Liver (tissue), 9 donors: ENCODE results near the gene ARID5B. TPM values are rescaled to one million over a fixed set of nuclear protein-coding genes. Genes with fewer than 3 reads are reported as not detected.

ENCODE experiments used
- DNase-seq: peaks from one replicate; pipeline ENCODE4 v3.0.0-alpha.2; 2017; ENCODE audit warnings: low spot score
- H3K27ac ChIP-seq, 2 donors: one replicate each; pipeline ENCODE4 v1.7.0; 2013; ENCODE audit warnings: inconsistent platforms in 2 of 2, low read length in 2 of 2, control low read depth in 1 of 2, low read depth in 1 of 2, mild to moderate bottlenecking in 1 of 2
- H3K27me3 ChIP-seq, 4 donors: one replicate each; pipeline versions ENCODE4 v1.6.1 to v1.7.0; 2013; ENCODE audit warnings: low read length in 3 of 4, inconsistent platforms in 1 of 4, mild to moderate bottlenecking in 1 of 4, moderate library complexity in 1 of 4; ENCODE audit not compliant: control insufficient read depth in 4 of 4, insufficient read depth in 4 of 4
- H3K36me3 ChIP-seq, 4 donors: one replicate each; pipeline versions ENCODE4 v1.6.1 to v1.7.0; 2013; ENCODE audit warnings: low read length in 3 of 4, mild to moderate bottlenecking in 3 of 4, low read depth in 1 of 4, moderate library complexity in 1 of 4; ENCODE audit not compliant: control insufficient read depth in 4 of 4, insufficient read depth in 3 of 4
- H3K4me1 ChIP-seq, 4 donors: one replicate each; pipeline versions ENCODE4 v1.6.1 to v1.7.0; 2013; ENCODE audit warnings: low read length in 3 of 4, mild to moderate bottlenecking in 3 of 4, moderate library complexity in 1 of 4; ENCODE audit not compliant: control insufficient read depth in 4 of 4, insufficient read depth in 4 of 4
- H3K4me3 ChIP-seq, 3 donors: one replicate each; pipeline versions ENCODE4 v1.6.1 to v1.7.0; 2013; ENCODE audit warnings: low read length in 3 of 3, control low read depth in 1 of 3, low read depth in 1 of 3, mild to moderate bottlenecking in 1 of 3
- H3K9ac ChIP-seq, 2 donors: one replicate each; pipeline ENCODE4 v1.7.0; 2013; ENCODE audit warnings: low read length in 2 of 2, mild to moderate bottlenecking in 2 of 2, moderate library complexity in 2 of 2, control low read depth in 1 of 2, low read depth in 1 of 2
- H3K9me3 ChIP-seq, 4 donors: one replicate each; pipeline versions ENCODE4 v1.6.1 to v1.7.0; 2013; ENCODE audit warnings: low read length in 3 of 4; ENCODE audit not compliant: control insufficient read depth in 4 of 4
- ATF3 ChIP-seq: IDR thresholded peaks from 2 replicates; pipeline ENCODE4 v1.6.1; 2016; ENCODE audit warnings: antibody characterized with exemption
- CTCF ChIP-seq: fragments of 150-350 bp; IDR thresholded peaks from 2 replicates; pipeline ENCODE4 v1.5.1; 2017; ENCODE audit warnings: improper control_type of control experiment, low read depth, low read length; ENCODE audit not compliant: missing input control
- EGR1 ChIP-seq, 2 donors: IDR thresholded peaks; 2 replicates each; pipeline ENCODE4 v1.6.1; 2016 to 2018; ENCODE audit warnings: antibody characterized with exemption in 2 of 2, low read depth in 2 of 2
- FOXA1 ChIP-seq: IDR thresholded peaks from 2 replicates; pipeline ENCODE4 v1.6.1; 2016; ENCODE audit warnings: antibody characterized with exemption
- FOXA2 ChIP-seq: IDR thresholded peaks from 2 replicates; pipeline ENCODE4 v1.6.1; 2016; ENCODE audit warnings: antibody characterized with exemption
- GABPA ChIP-seq, 2 donors: IDR thresholded peaks in 1 of 2; conservative IDR thresholded peaks in 1 of 2; 2 replicates each; pipeline ENCODE4 v1.6.1; 2016; ENCODE audit warnings: antibody characterized with exemption in 2 of 2, mild to moderate bottlenecking in 1 of 2, moderate library complexity in 1 of 2
- HNF4A ChIP-seq, 2 donors: conservative IDR thresholded peaks; 2 replicates each; pipeline ENCODE4 v1.6.1; 2016; ENCODE audit warnings: antibody characterized with exemption in 2 of 2, mild to moderate bottlenecking in 2 of 2
- HNF4G ChIP-seq: IDR thresholded peaks from 2 replicates; pipeline ENCODE4 v1.6.1; 2016; ENCODE audit warnings: antibody characterized with exemption
- JUND ChIP-seq, 2 donors: IDR thresholded peaks; 2 replicates each; pipeline ENCODE4 v1.6.1; 2016; ENCODE audit warnings: antibody characterized with exemption in 2 of 2
- MAX ChIP-seq: IDR thresholded peaks from 2 replicates; pipeline ENCODE4 v1.6.1; 2016; ENCODE audit warnings: antibody characterized with exemption
- NR2F2 ChIP-seq: IDR thresholded peaks from 2 replicates; pipeline ENCODE4 v1.6.1; 2016; ENCODE audit warnings: antibody characterized with exemption
- RAD21 ChIP-seq, 2 donors: IDR thresholded peaks; 2 replicates each; pipeline ENCODE4 v1.6.1; 2016; ENCODE audit warnings: antibody characterized with exemption in 2 of 2, mild to moderate bottlenecking in 2 of 2
- REST ChIP-seq: IDR thresholded peaks from 2 replicates; pipeline ENCODE4 v1.6.1; 2016; ENCODE audit warnings: antibody characterized with exemption, mild to moderate bottlenecking
- RXRA ChIP-seq, 2 donors: IDR thresholded peaks; 2 replicates each; pipeline ENCODE4 v1.6.1; 2017 to 2018; ENCODE audit warnings: antibody characterized with exemption in 2 of 2, mild to moderate bottlenecking in 1 of 2
- SP1 ChIP-seq: IDR thresholded peaks from 2 replicates; pipeline ENCODE4 v1.6.1; 2018; ENCODE audit warnings: antibody characterized with exemption, mild to moderate bottlenecking
- TAF1 ChIP-seq: conservative IDR thresholded peaks from 2 replicates; pipeline ENCODE4 v1.6.1; 2016; ENCODE audit warnings: antibody characterized with exemption, mild to moderate bottlenecking
- YY1 ChIP-seq: IDR thresholded peaks from 2 replicates; pipeline ENCODE4 v1.6.1; 2016; ENCODE audit warnings: antibody characterized with exemption, mild to moderate bottlenecking
- ZBTB33 ChIP-seq: IDR thresholded peaks from 2 replicates; pipeline ENCODE4 v1.6.1; 2016; ENCODE audit warnings: antibody characterized with exemption
- WGBS: extraction: QIAGEN DNeasy Blood & Tissue Kit; methylation state at CpG from one replicate; pipeline ENCODE4 v1.1.7; 2013; 5-methylcytosine and 5-hydroxymethylcytosine counted together
- polyA plus RNA-seq, 2 donors: library from polyadenylated mRNA; stranded (reverse) in 1 of 2; unstranded in 1 of 2; fragments of 200-250 nt in 1 of 2; fragments of >200 nt in 1 of 2; fragmentation: Nextera tagmentation in 1 of 2; extraction: Ambion mirVana in 1 of 2; gene quantifications; one replicate each; pipeline versions ENCODE4 v1.2.1 to v1.2.3, GENCODE V29; 2013 to 2015
- total RNA-seq, 2 donors: library from RNA; depleted of rRNA; stranded (reverse); fragments of >200 nt; gene quantifications; one replicate each; pipeline ENCODE4 v1.2.3, GENCODE V29; 2014
- donor health status: healthy.
- donor health status: healthy.
- donor health status: healthy.
- donor health status: healthy.
- donor health status: healthy.

The ARID5B gene
- total and polyA plus RNA-seq, 4 donors: 1.3 to 6.4 (median 5.2) TPM

- Histone ChIP-seq H3K4me1 (peaks cover 0 to 11% (median 3%) of the 10 kb centered on the region in 4 donors), H3K9me3 (no peaks in the 10 kb centered on the region), H3K36me3 (no peaks in the 10 kb centered on the region), H3K9ac (no peak overlapping the region), H3K4me3 (no peak overlapping the region), H3K27ac (no peak overlapping the region), H3K27me3 (no peaks in the 10 kb centered on the region)
- TF ChIP-seq NR2F2 (no peak), HNF4G (no peak)
- DNase-seq: no peak
- 98% methylated on average over 4 of the region's 4 CpGs for WGBS
Measured at GRCh38 chr10:61983255-61983654, 81.8 kb downstream of the ARID5B start.

GRCh38 chr10:61984803-61985418 is 83.4 kb downstream of the ARID5B start:
- 91% methylated on average over 3 of the region's 3 CpGs for WGBS
- no peak for DNase-seq

More at GRCh38 chr10:61984803-61985418, 83.4 kb downstream of the ARID5B start:
- H3K4me1 ChIP-seq: peaks cover 0 to 11% (median 3%) of the 10 kb centered on the region in 4 donors
- no peak overlapping the region for H3K27ac ChIP-seq
- no peaks in the 10 kb centered on the region for H3K36me3 ChIP-seq
- no peak overlapping the region for H3K9ac ChIP-seq
- TF ChIP-seq RXRA (IDR thresholded peaks at IDR 0.05) (no peak), NR2F2 (no peak), HNF4G (no peak), FOXA2 (no peak), SP1 (no peak), RAD21 (IDR thresholded peaks at IDR 0.05) (no peak), ZBTB33 (no peak), REST (no peak), YY1 (no peak), ATF3 (no peak), TAF1 (no peak), JUND (IDR thresholded peaks at IDR 0.05) (no peak), CTCF (no peak), FOXA1 (no peak), EGR1 (IDR thresholded peaks at IDR 0.05; ENCODE audit: low read depth in 2 of 2) (no peak), GABPA (IDR thresholded peaks at IDR 0.05 in 1 of 2, conservative IDR thresholded peaks at IDR 0.05 in 1 of 2) (no peak), MAX (no peak), HNF4A (conservative IDR thresholded peaks at IDR 0.05) (no peak)
- no peaks in the 10 kb centered on the region for H3K9me3 ChIP-seq
- no peaks in the 10 kb centered on the region for H3K27me3 ChIP-seq
- H3K4me3 ChIP-seq: no peak overlapping the region
